DND-41 (cell line): ENCODE measurements around the gene CEP78.

Experiments used
- ATAC-seq: fragments of 200-7000 bp; cut with Tn5 transposase; 3 replicates; pipeline ENCODE4 v1.9.1; 2021; ENCODE audit warnings: low read depth; ENCODE audit not compliant: insufficient read depth
- DNase-seq: peaks from one replicate; pipeline ENCODE4 v3.0.0-alpha.2; 2020
- H2AFZ ChIP-seq: 2 replicates; pipeline ENCODE4 v1.6.0; 2012; ENCODE audit warnings: low read depth, low read length
- H3K27ac ChIP-seq: 2 replicates; pipeline ENCODE4 v1.5.1; 2012; ENCODE audit warnings: low read length, inconsistent platforms
- H3K27me3 ChIP-seq: fragments of 200-600 bp; sonication (generic); 2 replicates; pipeline ENCODE4 v1.6.0; 2012; ENCODE audit warnings: low read length, mild to moderate bottlenecking, inconsistent platforms; ENCODE audit not compliant: insufficient read depth, poor library complexity
- H3K36me3 ChIP-seq: 2 replicates; pipeline ENCODE4 v1.5.1; 2012; ENCODE audit warnings: low read length, inconsistent platforms; ENCODE audit not compliant: insufficient read depth
- H3K4me1 ChIP-seq: 2 replicates; pipeline ENCODE4 v1.5.1; 2012; ENCODE audit warnings: mild to moderate bottlenecking, low read length; ENCODE audit not compliant: insufficient read depth
- H3K4me2 ChIP-seq: 2 replicates; pipeline ENCODE4 v1.6.0; 2012; ENCODE audit warnings: mild to moderate bottlenecking, moderate library complexity, low read length, inconsistent platforms; ENCODE audit not compliant: insufficient read depth
- H3K4me3 ChIP-seq, 2 experiments: fragments of 200-600 bp in 1 of 2; shearing (Covaris generic) in 1 of 2; 2 replicates each; pipeline ENCODE4 v1.5.1; 2012 to 2016; ENCODE audit warnings: inconsistent platforms in 2 of 2, low read length in 2 of 2, mild to moderate bottlenecking in 2 of 2, low read depth in 1 of 2, moderate library complexity in 1 of 2
- H3K79me2 ChIP-seq: 2 replicates; pipeline ENCODE4 v1.6.0; 2012; ENCODE audit warnings: low read length, inconsistent platforms; ENCODE audit not compliant: insufficient read depth
- H3K9ac ChIP-seq: 2 replicates; pipeline ENCODE4 v1.6.0; 2012; ENCODE audit warnings: low read depth, mild to moderate bottlenecking, inconsistent platforms, low read length, moderate library complexity
- H3K9me3 ChIP-seq: 2 replicates; pipeline ENCODE4 v1.5.1; 2012; ENCODE audit warnings: low read length, moderate library complexity, mild to moderate bottlenecking, inconsistent platforms; ENCODE audit not compliant: insufficient read depth, severe bottlenecking
- H4K20me1 ChIP-seq: 2 replicates; pipeline ENCODE4 v1.6.0; 2012; ENCODE audit warnings: low read length; ENCODE audit not compliant: insufficient read depth
- CTCF ChIP-seq: IDR thresholded peaks from 2 replicates; pipeline ENCODE4 v1.5.1; 2012; ENCODE audit warnings: borderline replicate concordance, low read length, moderate library complexity, mild to moderate bottlenecking; ENCODE audit not compliant: poor library complexity, severe bottlenecking; ENCODE audit errors: extremely low read depth
- EZH2 ChIP-seq: IDR thresholded peaks from 3 replicates; pipeline ENCODE4 v1.6.1; 2012; ENCODE audit warnings: borderline replicate concordance, low read depth, mild to moderate bottlenecking, moderate library complexity, low read length, inconsistent platforms; ENCODE audit not compliant: severe bottlenecking

The CEP78 gene

GRCh38 chr9:78267889-78268288 is 32.0 kb downstream of the CEP78 start:
- no peak overlapping the region for H3K4me3 ChIP-seq

GRCh38 chr9:78269784-78270183 is 33.9 kb downstream of the CEP78 start:
- DNase-seq (no peak), ATAC-seq (no peak)
- Histone ChIP-seq H3K4me1 (no peaks in the 10 kb centered on the region), H3K4me3 (no peak overlapping the region), H3K79me2 (no peaks in the 10 kb centered on the region), H3K4me2 (no peak overlapping the region), H3K27ac (no peak overlapping the region), H4K20me1 (no peaks in the 10 kb centered on the region), H3K27me3 (no peaks in the 10 kb centered on the region), H2AFZ (no peak overlapping the region), H3K9me3 (no peaks in the 10 kb centered on the region), H3K9ac (no peak overlapping the region), H3K36me3 (peaks cover 72% of the 10 kb centered on the region)
- TF ChIP-seq EZH2, result no peak
- no peak for TF ChIP-seq CTCF

More at GRCh38 chr9:78267889-78268288, 32.0 kb downstream of the CEP78 start:
- DNase-seq (no peak), ATAC-seq (no peak)
- Histone ChIP-seq H3K9me3 (no peaks in the 10 kb centered on the region), H3K4me1 (no peaks in the 10 kb centered on the region), H3K27ac (no peak overlapping the region), H3K36me3 (peaks cover 74% of the 10 kb centered on the region), H2AFZ (no peak overlapping the region), H3K9ac (no peak overlapping the region), H3K79me2 (no peaks in the 10 kb centered on the region), H3K4me2 (no peak overlapping the region), H3K27me3 (no peaks in the 10 kb centered on the region), H4K20me1 (no peaks in the 10 kb centered on the region)
- TF ChIP-seq EZH2 (no peak), CTCF (no peak)

- peaks cover 47% of the 10 kb centered on the region for H3K36me3 ChIP-seq
- no peak overlapping the region for H3K27ac ChIP-seq
- ATAC-seq (no peak), DNase-seq (no peak)
- no peaks in the 10 kb centered on the region for H3K79me2 ChIP-seq
- no peaks in the 10 kb centered on the region for H4K20me1 ChIP-seq
- no peaks in the 10 kb centered on the region for H3K4me1 ChIP-seq
- no peak overlapping the region for H2AFZ ChIP-seq
- no peaks in the 10 kb centered on the region for H3K9me3 ChIP-seq
- H3K9ac ChIP-seq, result no peak overlapping the region
- no peak overlapping the region for H3K4me2 ChIP-seq
- no peaks in the 10 kb centered on the region for H3K27me3 ChIP-seq
- H3K4me3 ChIP-seq, result no peak overlapping the region
- TF ChIP-seq EZH2, result no peak
- TF ChIP-seq CTCF, result no peak
These were observed 36.4 kb downstream of the CEP78 start for GRCh38 chr9:78272307-78272706.

- no peak for DNase-seq
- no peak for TF ChIP-seq CTCF
- no peak for TF ChIP-seq EZH2
- no peak overlapping the region for H3K4me2 ChIP-seq
These were observed 37.9 kb downstream of the CEP78 start for GRCh38 chr9:78273761-78274160.

More at GRCh38 chr9:78273761-78274160, 37.9 kb downstream of the CEP78 start:
- peaks cover 35% of the 10 kb centered on the region for H3K36me3 ChIP-seq
- no peak for ATAC-seq
- no peaks in the 10 kb centered on the region for H3K4me1 ChIP-seq
- no peak overlapping the region for H3K4me3 ChIP-seq
- no peak overlapping the region for H3K27ac ChIP-seq
- no peaks in the 10 kb centered on the region for H3K9me3 ChIP-seq
- H3K27me3 ChIP-seq, result no peaks in the 10 kb centered on the region
- no peaks in the 10 kb centered on the region for H4K20me1 ChIP-seq
- H3K9ac ChIP-seq, result no peak overlapping the region
- H3K79me2 ChIP-seq, result no peaks in the 10 kb centered on the region
- no peak overlapping the region for H2AFZ ChIP-seq
